ENCODE results near the gene ENDOV.

The ENDOV gene

DNA sequence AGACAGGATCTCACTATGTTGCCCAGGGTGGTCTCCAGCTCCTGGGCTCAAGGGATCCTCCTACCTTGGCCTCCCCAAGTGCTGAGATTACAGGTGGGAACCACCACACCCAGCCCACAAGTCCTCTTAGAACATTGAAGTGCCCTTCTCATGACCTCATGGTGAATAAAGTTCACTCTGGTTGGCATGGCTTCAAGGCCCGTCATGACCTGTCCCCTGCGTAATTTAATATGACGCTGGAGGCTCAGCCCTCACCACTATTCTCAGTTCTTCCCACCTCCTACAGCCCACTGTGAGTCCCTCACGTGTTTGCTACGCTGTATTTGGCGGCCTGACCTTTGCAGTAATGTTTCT is 1.9 kb downstream of the ENDOV start:
- no peak for DNase-seq

- DNase-seq, result no peak
These were observed 3.6 kb downstream of the ENDOV start for GRCh38 chr17:80418589-80418988.

GRCh38 chr17:80419255-80419654 is 4.3 kb downstream of the ENDOV start:
- DNase-seq, result no peak

- DNase-seq, result no peak
These were observed 6.6 kb downstream of the ENDOV start for GRCh38 chr17:80421381-80422090.

- DNase-seq, result no peak
These were observed 7.3 kb downstream of the ENDOV start for GRCh38 chr17:80422276-80422675.

- DNase-seq, result no peak
These were observed 8.0 kb downstream of the ENDOV start for GRCh38 chr17:80422981-80423380.

GRCh38 chr17:80423536-80424225 is 8.7 kb downstream of the ENDOV start:
- no peak for DNase-seq

DNA sequence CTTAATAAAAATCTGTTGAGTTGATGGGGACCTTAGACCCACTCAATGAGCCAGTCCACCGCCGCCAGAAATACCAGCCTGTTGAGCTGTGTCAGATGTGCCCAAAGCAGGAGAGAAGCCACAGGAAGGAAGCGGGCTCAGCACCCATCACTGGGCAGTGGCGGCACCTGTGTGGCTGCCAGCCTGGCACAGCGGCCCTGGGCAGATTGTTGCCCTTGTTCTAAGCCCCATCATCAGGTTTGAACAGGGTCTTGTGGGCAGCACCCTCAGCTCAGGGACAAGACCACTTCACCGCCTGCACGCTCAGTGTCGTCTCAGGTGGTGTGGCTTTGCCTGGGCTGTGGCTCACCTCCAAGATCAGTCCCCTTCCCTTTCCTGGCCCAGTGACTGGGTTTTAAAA is 9.3 kb downstream of the ENDOV start:
- DNase-seq, result no peak

GRCh38 chr17:80424878-80425765 is 10.2 kb downstream of the ENDOV start:
- DNase-seq, result no peak

- DNase-seq, result no peak
These were observed 11.0 kb downstream of the ENDOV start for GRCh38 chr17:80425835-80426426.

DNA sequence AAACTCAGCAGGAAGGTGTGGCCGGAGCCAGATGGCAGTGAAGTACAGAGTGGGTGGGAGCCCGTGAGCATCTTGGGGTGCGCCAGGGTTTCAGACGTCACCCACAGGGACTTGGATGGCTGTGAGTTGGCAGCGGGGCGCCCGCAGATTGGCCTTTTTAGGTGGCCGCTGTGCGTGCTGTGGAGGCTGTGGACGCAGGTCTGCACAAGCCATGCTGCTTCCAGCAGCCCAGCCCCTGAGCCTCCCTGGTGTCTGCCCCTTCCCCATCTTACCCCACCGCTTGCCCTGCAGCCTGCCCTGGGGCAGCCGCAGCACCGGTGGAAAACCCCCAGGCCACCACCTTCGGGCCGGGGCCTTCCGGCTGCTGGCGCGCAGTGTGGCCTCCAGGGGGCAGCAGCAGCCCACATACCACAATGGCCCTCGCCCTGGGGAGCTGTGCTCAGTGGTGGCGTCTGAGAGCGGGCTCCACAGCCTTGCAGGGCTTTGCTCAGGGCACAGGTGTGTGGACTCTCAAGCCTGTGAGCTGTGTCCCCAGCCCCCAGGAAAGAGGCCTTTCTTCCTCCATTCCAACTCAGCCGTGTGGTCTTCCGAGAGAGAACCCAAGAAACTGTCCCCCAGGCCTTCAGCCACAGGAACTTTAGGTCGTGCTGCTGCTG is 11.8 kb downstream of the ENDOV start:
- peak; percentile 81 for DNase-seq

DNA sequence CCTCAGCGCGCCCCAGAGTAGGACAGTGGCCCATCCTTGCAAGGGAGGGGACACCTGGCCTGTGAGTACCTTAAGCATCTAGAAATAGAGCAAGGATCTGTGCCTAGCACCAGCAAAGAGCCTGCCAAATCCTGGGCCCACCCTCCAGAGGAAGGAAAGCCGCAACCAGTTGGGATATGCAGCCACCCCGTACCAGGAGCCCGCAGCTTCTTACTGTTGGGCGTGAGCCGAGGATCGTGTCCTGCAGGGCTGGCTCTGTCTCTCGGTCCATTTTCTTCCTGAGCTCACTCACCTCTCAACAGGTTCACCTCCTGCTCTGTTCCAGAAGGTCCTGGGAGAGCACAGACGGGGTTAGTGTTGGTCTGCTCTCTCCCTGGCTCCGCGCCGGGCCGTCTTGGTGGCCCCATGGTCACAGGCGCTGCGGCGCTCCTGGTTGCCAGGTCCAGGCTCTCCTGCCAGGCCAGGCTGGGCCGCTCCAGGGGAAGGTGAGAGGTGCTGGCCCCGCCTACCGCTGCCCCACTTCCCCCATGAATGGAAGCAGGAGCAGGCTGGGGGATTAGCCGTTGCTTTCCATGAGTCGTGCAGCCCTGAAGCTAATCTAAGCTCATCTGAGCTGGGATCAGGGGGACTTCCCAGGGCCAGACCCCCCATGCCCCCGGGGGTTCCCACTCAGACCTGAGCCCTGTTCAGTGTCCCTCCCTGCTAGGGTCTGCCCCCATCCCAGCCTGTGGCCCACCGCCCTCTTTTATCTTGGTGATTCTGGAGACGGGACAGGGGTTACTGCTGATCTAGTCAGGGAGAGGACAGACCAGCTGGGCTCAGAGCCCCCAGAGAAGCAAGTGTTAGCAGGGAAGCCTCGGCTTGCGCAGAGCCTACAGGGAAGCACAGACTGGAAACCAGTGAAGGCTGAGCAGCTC is 12.7 kb downstream of the ENDOV start:
- DNase-seq, result no peak

DNA sequence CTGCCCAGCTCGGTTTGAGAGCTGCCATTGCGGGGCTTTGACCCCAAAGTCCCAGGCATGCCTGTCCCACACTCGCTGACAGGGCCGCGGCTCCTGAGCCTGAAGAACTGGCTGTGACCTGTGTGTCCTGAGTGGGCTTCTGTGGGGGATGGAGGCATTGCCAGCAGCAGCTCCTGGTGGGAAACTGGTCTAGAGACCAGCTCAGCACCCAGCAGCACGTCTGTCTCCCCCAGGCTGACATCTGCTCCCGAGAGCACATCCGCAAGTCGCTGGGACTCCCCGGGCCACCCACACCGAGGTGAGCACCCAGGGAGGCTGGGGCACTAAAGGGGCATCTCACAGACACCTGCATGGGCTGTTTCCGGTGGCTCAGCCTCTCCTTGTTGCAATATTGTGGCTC is 13.4 kb downstream of the ENDOV start:
- DNase-seq, result no peak

DNA sequence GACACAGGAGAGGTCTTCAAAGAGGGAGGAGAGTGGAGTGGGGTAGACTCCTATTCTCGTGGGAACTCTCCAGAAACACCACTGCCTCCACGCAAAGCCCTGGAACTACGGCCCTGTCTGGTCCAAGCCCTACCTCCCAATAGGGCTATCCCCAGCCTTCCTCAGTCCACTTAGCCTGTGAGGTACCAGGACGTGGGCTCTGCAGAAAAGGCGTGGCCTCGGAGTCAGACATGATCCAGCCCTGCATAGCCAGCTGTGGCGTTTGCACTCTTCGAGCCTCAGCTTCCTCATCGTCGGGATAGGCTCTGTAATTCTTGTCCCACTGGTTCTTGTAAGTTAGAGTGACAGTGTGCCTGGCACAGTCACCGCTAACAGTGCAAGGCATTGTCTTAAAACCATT is 13.8 kb downstream of the ENDOV start:
- no peak for DNase-seq

DNA sequence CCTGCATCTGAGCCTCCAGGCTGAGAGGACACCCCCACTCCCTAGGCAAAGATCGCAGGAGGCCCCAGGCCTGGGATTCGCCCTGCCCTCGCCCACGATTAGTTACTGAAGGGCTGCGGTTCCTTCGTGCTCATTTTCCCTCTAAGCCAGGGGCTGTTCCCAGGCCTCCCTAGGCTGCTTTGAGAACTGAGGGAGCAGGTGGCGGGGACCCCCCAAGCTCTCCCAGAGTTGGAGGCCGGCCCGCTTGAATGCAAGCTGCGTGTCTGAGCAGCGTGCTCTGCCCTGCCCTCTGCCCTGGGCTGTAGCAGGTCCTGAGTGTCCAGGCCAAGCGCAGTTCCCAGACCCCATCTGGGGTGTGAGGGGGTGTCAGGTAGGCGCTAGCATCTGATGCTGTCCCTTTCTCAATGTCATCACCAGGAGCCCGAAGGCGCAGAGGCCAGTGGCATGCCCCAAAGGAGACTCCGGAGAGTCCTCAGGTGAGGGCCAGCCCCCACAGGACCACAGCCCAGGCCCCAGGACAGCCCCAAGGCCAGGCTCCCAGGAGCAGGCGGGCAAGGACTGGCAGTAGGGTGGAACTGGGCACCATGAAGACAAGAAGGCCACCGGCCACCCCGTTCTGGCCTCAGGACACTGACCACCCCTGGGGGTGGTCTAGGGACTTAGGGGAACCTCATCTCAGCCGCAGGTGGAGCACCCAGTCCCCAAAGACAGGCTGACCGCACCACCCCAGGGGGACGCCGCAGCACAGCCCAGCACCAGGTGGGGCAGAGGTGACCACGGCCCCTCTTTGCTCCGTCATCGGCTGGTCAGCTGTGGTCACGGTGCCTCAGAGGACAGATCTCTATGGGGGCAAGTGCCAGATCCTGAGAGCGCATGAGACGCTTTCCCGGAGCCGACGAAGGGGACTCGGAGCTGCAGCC is 14.6 kb downstream of the ENDOV start:
- DNase-seq, result no peak

- no peak for DNase-seq
These were observed 15.7 kb downstream of the ENDOV start for GRCh38 chr17:80430446-80431245.

DNA sequence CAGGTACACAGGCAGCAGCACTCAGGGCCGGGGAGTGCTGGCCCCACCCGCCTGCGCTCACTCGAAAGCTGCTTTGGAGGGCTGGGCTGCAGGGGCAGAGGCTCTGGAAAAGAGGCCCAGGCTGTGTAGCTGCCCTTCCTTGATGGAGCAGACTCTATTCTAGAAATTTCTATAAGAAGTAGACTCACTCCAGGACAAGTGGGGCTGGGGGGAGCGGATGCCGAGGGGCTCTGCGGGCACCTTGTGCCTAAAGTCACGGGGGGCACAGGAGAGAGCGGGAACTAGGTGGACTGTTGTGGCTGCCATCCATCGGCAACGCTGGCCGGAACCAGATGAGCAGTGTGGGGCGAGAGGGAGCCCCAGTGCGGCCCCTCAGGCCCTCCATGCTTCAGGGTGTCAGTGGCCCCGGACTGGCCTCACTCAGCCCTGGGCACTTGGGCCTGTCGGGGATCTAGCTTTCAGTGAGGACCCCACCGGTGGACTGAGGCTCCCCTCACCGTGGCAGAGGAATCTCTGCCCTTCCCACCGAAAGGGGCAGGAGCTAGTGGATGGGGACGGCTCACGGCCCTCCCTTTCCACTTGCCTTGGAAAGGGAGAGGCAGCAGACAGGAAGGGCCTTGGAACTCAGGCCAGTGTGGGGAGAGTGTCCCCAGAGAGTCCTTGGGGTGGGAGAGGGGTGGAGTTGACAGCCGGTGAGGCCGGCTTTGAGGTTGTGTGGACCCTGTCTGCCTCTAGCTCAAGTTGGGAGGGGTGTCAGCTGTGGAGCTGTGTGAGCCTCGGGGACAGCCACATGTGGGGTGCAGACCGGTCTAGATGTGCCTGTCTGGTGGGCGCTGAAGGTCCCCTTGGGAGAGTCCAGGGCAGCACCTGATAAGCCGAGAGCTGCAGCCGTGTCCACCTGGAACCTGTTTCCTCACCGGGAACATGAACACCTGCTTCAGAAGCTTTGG is 16.6 kb downstream of the ENDOV start:
- DNase-seq, result no peak

DNA sequence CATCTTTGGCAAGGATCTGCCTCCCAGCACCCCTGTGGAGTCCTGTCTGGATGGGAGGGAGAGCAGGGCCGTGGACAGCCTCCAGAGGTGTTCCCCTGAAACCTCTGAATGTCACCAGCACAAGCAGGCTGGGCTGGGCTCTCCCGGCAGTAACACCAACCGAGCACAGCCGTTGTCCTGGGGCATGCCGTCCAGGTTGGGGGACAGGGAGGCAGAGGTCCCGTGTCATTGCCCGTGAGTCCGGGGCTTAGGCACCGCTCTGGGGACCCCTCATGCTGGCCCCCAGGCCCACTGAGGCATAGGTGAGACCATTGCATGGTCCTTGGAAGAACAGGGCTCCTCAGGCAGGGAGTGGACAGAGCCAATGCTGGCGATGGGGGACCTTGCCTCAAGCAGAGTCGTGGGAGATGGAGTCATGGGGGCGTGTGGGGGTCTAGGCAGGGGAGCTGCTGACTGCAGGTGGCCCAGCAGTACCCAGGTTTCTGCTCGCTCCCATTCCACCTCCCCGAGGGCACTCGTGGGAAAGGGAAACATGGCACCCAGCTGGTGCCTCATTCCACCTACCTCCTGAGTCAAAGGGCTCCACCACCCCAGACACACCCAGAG is 17.5 kb downstream of the ENDOV start:
- DNase-seq, result no peak

Data from femur (tissue), 1 donor.